SK-N-SH (cell line): ENCODE measurements around the gene NTN5.

Experiments
- FOXM1 ChIP-seq: IDR thresholded peaks from 2 replicates; pipeline ENCODE4 v1.4.0; 2012; ENCODE audit warnings: low read depth, mild to moderate bottlenecking
- JUND ChIP-seq: IDR thresholded peaks from 2 replicates; pipeline ENCODE4 v1.4.0; 2012
- NFIC ChIP-seq: IDR thresholded peaks from 2 replicates; pipeline ENCODE4 v1.4.0; 2012; ENCODE audit warnings: borderline replicate concordance
- POLR2AphosphoS5 ChIP-seq: IDR thresholded peaks from 2 replicates; pipeline ENCODE4 v1.6.1; 2012; ENCODE audit warnings: low read depth, low read length
- REST ChIP-seq: IDR thresholded peaks from 2 replicates; pipeline ENCODE4 v1.6.1; 2012; ENCODE audit warnings: mild to moderate bottlenecking, low read depth, low read length, moderate library complexity
- TF ChIP-seq, protein P1 (sequence below): fragments of 200-600 bp; sonication (generic); IDR thresholded peaks from 2 replicates; pipeline ENCODE4 v1.6.1; 2017; ENCODE audit warnings: antibody characterized with exemption, mild to moderate bottlenecking, moderate library complexity

DNA sequence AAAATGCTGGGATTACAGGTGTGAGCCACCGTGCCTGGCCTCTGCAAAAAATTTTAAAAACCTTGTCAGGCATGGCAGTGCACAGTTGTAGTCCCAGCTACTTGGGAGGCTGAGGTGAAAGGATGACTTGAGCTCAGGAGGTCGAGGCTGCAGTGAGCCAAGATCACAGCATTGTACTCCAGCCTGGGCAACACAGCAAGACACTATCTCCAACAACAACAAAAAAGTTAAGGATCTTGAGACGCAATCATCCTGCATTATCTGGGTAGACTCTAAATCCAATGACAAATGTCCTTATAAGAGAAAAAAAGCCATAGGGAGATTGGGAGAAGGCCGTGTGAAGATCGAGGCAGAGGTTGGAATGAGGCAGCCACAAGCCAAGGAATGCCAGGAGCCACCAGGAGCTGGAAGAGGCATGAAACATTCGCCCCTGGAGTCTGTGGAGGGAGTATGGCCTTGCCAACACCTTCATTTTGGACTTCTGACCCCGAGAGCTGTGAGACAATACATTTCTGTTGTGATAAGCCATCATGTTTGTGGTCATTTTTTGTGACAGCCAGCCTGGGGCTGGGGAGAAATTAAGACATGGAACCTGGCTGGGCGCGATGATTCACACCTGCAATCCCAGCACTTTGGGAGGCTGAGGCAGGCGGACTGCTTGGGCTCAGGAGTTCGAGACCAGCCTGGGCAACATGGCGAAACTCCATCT lies 21.7 kb downstream of the NTN5 start:
- TF ChIP-seq JUND: no peak
- no peak for TF ChIP-seq REST
- TF ChIP-seq NFIC: no peak
- TF ChIP-seq, protein P1, sequence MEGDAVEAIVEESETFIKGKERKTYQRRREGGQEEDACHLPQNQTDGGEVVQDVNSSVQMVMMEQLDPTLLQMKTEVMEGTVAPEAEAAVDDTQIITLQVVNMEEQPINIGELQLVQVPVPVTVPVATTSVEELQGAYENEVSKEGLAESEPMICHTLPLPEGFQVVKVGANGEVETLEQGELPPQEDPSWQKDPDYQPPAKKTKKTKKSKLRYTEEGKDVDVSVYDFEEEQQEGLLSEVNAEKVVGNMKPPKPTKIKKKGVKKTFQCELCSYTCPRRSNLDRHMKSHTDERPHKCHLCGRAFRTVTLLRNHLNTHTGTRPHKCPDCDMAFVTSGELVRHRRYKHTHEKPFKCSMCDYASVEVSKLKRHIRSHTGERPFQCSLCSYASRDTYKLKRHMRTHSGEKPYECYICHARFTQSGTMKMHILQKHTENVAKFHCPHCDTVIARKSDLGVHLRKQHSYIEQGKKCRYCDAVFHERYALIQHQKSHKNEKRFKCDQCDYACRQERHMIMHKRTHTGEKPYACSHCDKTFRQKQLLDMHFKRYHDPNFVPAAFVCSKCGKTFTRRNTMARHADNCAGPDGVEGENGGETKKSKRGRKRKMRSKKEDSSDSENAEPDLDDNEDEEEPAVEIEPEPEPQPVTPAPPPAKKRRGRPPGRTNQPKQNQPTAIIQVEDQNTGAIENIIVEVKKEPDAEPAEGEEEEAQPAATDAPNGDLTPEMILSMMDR: no peak
- TF ChIP-seq FOXM1: no peak
- TF ChIP-seq POLR2AphosphoS5: no peak
